Measurements from ENCODE around the gene UPP1. TPM values are rescaled to one million over a fixed set of nuclear protein-coding genes. Genes with fewer than 3 reads are reported as not detected.

UPP1 gene
- polyA plus RNA-seq, 1 donor from 2014 or later: 19.5 TPM

GRCh38 chr7:48097521-48098231 is 8.6 kb downstream of the UPP1 start:
- Histone ChIP-seq H3K4me2 (ENCODE audit: low read length) (no peak overlapping the region), H3K79me2 (replicated peaks; ENCODE audit: insufficient read depth, low read length) (no peaks in the 10 kb centered on the region), H4K20me1 (ENCODE audit: insufficient read depth) (no peaks in the 10 kb centered on the region), H3K36me3 (ENCODE audit: insufficient read depth, low read length) (no peaks in the 10 kb centered on the region), H2AFZ (ENCODE audit: low read depth, low read length) (no peak overlapping the region), H3F3A (ENCODE audit: insufficient read depth, low read length, poor library complexity, severe bottlenecking) (no peaks in the 10 kb centered on the region), H3K27me3 (ENCODE audit: insufficient read depth, low read depth, low read length) (no peaks in the 10 kb centered on the region), H3K9ac (ENCODE audit: low read length) (no peak overlapping the region), H3K9me3 (ENCODE audit: low read length) (no peaks in the 10 kb centered on the region), H3K9me2 (ENCODE audit: insufficient read depth, low read length) (no peaks in the 10 kb centered on the region), H3K4me3 (ENCODE audit: low read length) (no peak overlapping the region), H3K27ac (ENCODE audit: low read length) (no peak overlapping the region)
- TF ChIP-seq EZH2 (IDR thresholded peaks at IDR 0.05; ENCODE audit: borderline replicate concordance, insufficient read depth, low read length, poor library complexity, severe bottlenecking) (no peak), POLR2AphosphoS5 (IDR thresholded peaks at IDR 0.05) (no peak), EP300 (conservative IDR thresholded peaks at IDR 0.05; ENCODE audit: poor library complexity, severe bottlenecking) (no peak), SMC3 (conservative IDR thresholded peaks at IDR 0.05; ENCODE audit: poor library complexity) (no peak), MXI1 (conservative IDR thresholded peaks at IDR 0.05; ENCODE audit: poor library complexity, severe bottlenecking) (no peak), TAF1 (IDR thresholded peaks at IDR 0.05; ENCODE audit: low read depth) (no peak)
- TF ChIP-seq, protein P1, sequence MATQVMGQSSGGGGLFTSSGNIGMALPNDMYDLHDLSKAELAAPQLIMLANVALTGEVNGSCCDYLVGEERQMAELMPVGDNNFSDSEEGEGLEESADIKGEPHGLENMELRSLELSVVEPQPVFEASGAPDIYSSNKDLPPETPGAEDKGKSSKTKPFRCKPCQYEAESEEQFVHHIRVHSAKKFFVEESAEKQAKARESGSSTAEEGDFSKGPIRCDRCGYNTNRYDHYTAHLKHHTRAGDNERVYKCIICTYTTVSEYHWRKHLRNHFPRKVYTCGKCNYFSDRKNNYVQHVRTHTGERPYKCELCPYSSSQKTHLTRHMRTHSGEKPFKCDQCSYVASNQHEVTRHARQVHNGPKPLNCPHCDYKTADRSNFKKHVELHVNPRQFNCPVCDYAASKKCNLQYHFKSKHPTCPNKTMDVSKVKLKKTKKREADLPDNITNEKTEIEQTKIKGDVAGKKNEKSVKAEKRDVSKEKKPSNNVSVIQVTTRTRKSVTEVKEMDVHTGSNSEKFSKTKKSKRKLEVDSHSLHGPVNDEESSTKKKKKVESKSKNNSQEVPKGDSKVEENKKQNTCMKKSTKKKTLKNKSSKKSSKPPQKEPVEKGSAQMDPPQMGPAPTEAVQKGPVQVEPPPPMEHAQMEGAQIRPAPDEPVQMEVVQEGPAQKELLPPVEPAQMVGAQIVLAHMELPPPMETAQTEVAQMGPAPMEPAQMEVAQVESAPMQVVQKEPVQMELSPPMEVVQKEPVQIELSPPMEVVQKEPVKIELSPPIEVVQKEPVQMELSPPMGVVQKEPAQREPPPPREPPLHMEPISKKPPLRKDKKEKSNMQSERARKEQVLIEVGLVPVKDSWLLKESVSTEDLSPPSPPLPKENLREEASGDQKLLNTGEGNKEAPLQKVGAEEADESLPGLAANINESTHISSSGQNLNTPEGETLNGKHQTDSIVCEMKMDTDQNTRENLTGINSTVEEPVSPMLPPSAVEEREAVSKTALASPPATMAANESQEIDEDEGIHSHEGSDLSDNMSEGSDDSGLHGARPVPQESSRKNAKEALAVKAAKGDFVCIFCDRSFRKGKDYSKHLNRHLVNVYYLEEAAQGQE (IDR thresholded peaks at IDR 0.05; ENCODE audit: borderline replicate concordance): no peak
- TF ChIP-seq, protein P2, sequence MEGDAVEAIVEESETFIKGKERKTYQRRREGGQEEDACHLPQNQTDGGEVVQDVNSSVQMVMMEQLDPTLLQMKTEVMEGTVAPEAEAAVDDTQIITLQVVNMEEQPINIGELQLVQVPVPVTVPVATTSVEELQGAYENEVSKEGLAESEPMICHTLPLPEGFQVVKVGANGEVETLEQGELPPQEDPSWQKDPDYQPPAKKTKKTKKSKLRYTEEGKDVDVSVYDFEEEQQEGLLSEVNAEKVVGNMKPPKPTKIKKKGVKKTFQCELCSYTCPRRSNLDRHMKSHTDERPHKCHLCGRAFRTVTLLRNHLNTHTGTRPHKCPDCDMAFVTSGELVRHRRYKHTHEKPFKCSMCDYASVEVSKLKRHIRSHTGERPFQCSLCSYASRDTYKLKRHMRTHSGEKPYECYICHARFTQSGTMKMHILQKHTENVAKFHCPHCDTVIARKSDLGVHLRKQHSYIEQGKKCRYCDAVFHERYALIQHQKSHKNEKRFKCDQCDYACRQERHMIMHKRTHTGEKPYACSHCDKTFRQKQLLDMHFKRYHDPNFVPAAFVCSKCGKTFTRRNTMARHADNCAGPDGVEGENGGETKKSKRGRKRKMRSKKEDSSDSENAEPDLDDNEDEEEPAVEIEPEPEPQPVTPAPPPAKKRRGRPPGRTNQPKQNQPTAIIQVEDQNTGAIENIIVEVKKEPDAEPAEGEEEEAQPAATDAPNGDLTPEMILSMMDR (IDR thresholded peaks at IDR 0.05; ENCODE audit: poor library complexity, severe bottlenecking): no peak

GRCh38 chr7:48098846-48099245 is 9.8 kb downstream of the UPP1 start:
- no peaks in the 10 kb centered on the region for H3K36me3 ChIP-seq (ENCODE audit: insufficient read depth, low read length)
- H3K79me2 ChIP-seq (replicated peaks; ENCODE audit: insufficient read depth, low read length): no peaks in the 10 kb centered on the region
- H3K9me2 ChIP-seq (ENCODE audit: insufficient read depth, low read length): no peaks in the 10 kb centered on the region
- TF ChIP-seq SMC3 (conservative IDR thresholded peaks at IDR 0.05; ENCODE audit: poor library complexity) (no peak), EZH2 (IDR thresholded peaks at IDR 0.05; ENCODE audit: borderline replicate concordance, insufficient read depth, low read length, poor library complexity, severe bottlenecking) (no peak), MXI1 (conservative IDR thresholded peaks at IDR 0.05; ENCODE audit: poor library complexity, severe bottlenecking) (no peak), POLR2AphosphoS5 (IDR thresholded peaks at IDR 0.05) (no peak), EP300 (conservative IDR thresholded peaks at IDR 0.05; ENCODE audit: poor library complexity, severe bottlenecking) (no peak), RAD21 (conservative IDR thresholded peaks at IDR 0.05) (no peak), TAF1 (IDR thresholded peaks at IDR 0.05; ENCODE audit: low read depth) (no peak)
- TF ChIP-seq, protein P2 (IDR thresholded peaks at IDR 0.05; ENCODE audit: poor library complexity, severe bottlenecking): no peak
- TF ChIP-seq, protein P1 (IDR thresholded peaks at IDR 0.05; ENCODE audit: borderline replicate concordance): no peak
- H3F3A ChIP-seq (ENCODE audit: insufficient read depth, low read length, poor library complexity, severe bottlenecking): no peaks in the 10 kb centered on the region
- H3K9ac ChIP-seq (ENCODE audit: low read length): no peak overlapping the region
- no peaks in the 10 kb centered on the region for H3K27me3 ChIP-seq (ENCODE audit: insufficient read depth, low read depth, low read length)
- no peaks in the 10 kb centered on the region for H3K9me3 ChIP-seq (ENCODE audit: low read length)
- H3K27ac ChIP-seq (ENCODE audit: low read length): no peak overlapping the region
- no peak overlapping the region for H3K4me3 ChIP-seq (ENCODE audit: low read length)
- no peaks in the 10 kb centered on the region for H4K20me1 ChIP-seq (ENCODE audit: insufficient read depth)
- H3K4me2 ChIP-seq (ENCODE audit: low read length): no peak overlapping the region
- no peak overlapping the region for H2AFZ ChIP-seq (ENCODE audit: low read depth, low read length)
